IMR-90 (cell line): ENCODE measurements around the gene ANKRD65. TPM values are rescaled to one million over a fixed set of nuclear protein-coding genes. Genes with fewer than 3 reads are reported as not detected.
"Not testable (repeated sequence)": the region's sequence is repeated elsewhere in the genome, so short reads cannot be mapped to it uniquely, and the experiment has no call there.

Source experiments
- ATAC-seq: fragments of 200-7000 bp; cut with Tn5 transposase; 2 replicates; pipeline ENCODE4 v1.9.1; 2020; ENCODE audit warnings: low read depth, mild to moderate bottlenecking, moderate library complexity
- BruUV-seq: library from RNA; stranded (reverse); fragments of 400-500 nt; replicated peaks from 2 replicates; lab custom pipeline; 2021; lab: Mats Ljungman, UMichigan
- CTCF ChIA-PET: fragments of 300-600 bp; formaldehyde crosslinking; extraction: SDS; loops from one replicate; lab custom pipeline; 2021; ENCODE audit warnings: antibody characterized with exemption; lab: Yijun Ruan, JAX
- POLR2A ChIA-PET: fragments of 300-600 bp; sonication (Branson Sonifier 250); formaldehyde crosslinking; loops from one replicate; lab custom pipeline; 2022; ENCODE audit warnings: antibody characterized with exemption; ENCODE audit not compliant: unreplicated experiment; lab: Charles Lee
- DNase-seq: peaks from one replicate; pipeline ENCODE4 v3.0.0; 2013
- H2AFZ ChIP-seq: replicated peaks from 2 replicates; pipeline ENCODE3; 2013; ENCODE audit warnings: low read length, mild to moderate bottlenecking; ENCODE audit not compliant: poor library complexity
- H2AK5ac ChIP-seq: 2 replicates; pipeline ENCODE4 v1.6.1; 2013; ENCODE audit warnings: low read depth, low read length, inconsistent platforms
- H2AK9ac ChIP-seq: replicated peaks from 2 replicates; pipeline ENCODE3; 2013; ENCODE audit warnings: mild to moderate bottlenecking, low read depth, low read length, moderate library complexity; ENCODE audit not compliant: poor library complexity
- H2BK120ac ChIP-seq: 2 replicates; pipeline ENCODE4 v1.6.1; 2013; ENCODE audit warnings: low read depth, low read length, inconsistent platforms
- H2BK15ac ChIP-seq: 3 replicates; pipeline ENCODE4 v1.6.1; 2013; ENCODE audit warnings: low read depth, low read length, inconsistent platforms
- H2BK20ac ChIP-seq: 2 replicates; pipeline ENCODE4 v1.6.1; 2013; ENCODE audit warnings: low read depth, mild to moderate bottlenecking, inconsistent platforms, low read length, moderate library complexity
- H2BK5ac ChIP-seq: 2 replicates; pipeline ENCODE4 v1.6.1; 2013; ENCODE audit warnings: mild to moderate bottlenecking, low read depth, low read length, inconsistent platforms; ENCODE audit not compliant: poor library complexity, severe bottlenecking
- H3K14ac ChIP-seq: replicated peaks from 2 replicates; pipeline ENCODE4 v1.6.1; 2013; ENCODE audit warnings: low read depth, low read length, inconsistent platforms
- H3K18ac ChIP-seq: 2 replicates; pipeline ENCODE4 v1.6.1; 2013; ENCODE audit warnings: low read depth, low read length, control low read depth
- H3K23ac ChIP-seq: 2 replicates; pipeline ENCODE4 v1.6.1; 2013; ENCODE audit warnings: low read depth, low read length, inconsistent platforms
- H3K27ac ChIP-seq: 2 replicates; pipeline ENCODE4 v1.5.1; 2013; ENCODE audit warnings: mild to moderate bottlenecking, control low read depth, low read length; ENCODE audit not compliant: insufficient read depth
- H3K27me3 ChIP-seq: 2 replicates; pipeline ENCODE4 v1.6.1; 2013; ENCODE audit warnings: low read length; ENCODE audit not compliant: control insufficient read depth, insufficient read depth
- H3K36me3 ChIP-seq: 2 replicates; pipeline ENCODE4 v1.6.1; 2013; ENCODE audit warnings: low read length, mixed read lengths; ENCODE audit not compliant: control insufficient read depth, insufficient read depth
- H3K4ac ChIP-seq: 2 replicates; pipeline ENCODE4 v1.6.1; 2013; ENCODE audit warnings: low read depth, low read length, inconsistent platforms
- H3K4me1 ChIP-seq: 2 replicates; pipeline ENCODE4 v1.6.1; 2013; ENCODE audit warnings: low read length, mixed read lengths; ENCODE audit not compliant: control insufficient read depth, insufficient read depth
- H3K4me2 ChIP-seq: 2 replicates; pipeline ENCODE4 v1.6.1; 2013; ENCODE audit warnings: low read depth, mild to moderate bottlenecking, control low read depth, low read length, moderate library complexity
- H3K4me3 ChIP-seq: 2 replicates; pipeline ENCODE4 v1.5.1; 2013; ENCODE audit warnings: low read depth, mild to moderate bottlenecking, control low read depth, low read length, moderate library complexity; ENCODE audit not compliant: insufficient read depth
- H3K56ac ChIP-seq: 2 replicates; pipeline ENCODE4 v1.6.1; 2013; ENCODE audit warnings: low read length, inconsistent platforms; ENCODE audit not compliant: insufficient read depth; ENCODE audit errors: extremely low read depth
- H3K79me1 ChIP-seq, 2 experiments: 2 replicates each; pipeline ENCODE4 v1.6.1; 2013; ENCODE audit warnings: low read length in 2 of 2, inconsistent platforms in 1 of 2, low read depth in 1 of 2
- H3K9ac ChIP-seq: 2 replicates; pipeline ENCODE4 v1.6.1; 2013; ENCODE audit warnings: low read depth, low read length, control low read depth
- H3K9me1 ChIP-seq: 2 replicates; pipeline ENCODE4 v1.6.1; 2013; ENCODE audit warnings: low read length, inconsistent platforms; ENCODE audit not compliant: insufficient read depth
- H3K9me3 ChIP-seq: 2 replicates; pipeline ENCODE4 v1.6.1; 2013; ENCODE audit warnings: low read length; ENCODE audit not compliant: control insufficient read depth, insufficient read depth
- H4K20me1 ChIP-seq: 2 replicates; pipeline ENCODE4 v1.6.1; 2013; ENCODE audit warnings: low read length, inconsistent platforms; ENCODE audit not compliant: insufficient read depth
- H4K5ac ChIP-seq: 2 replicates; pipeline ENCODE4 v1.6.1; 2013; ENCODE audit warnings: mild to moderate bottlenecking, low read depth, low read length, control low read depth
- H4K8ac ChIP-seq, 2 experiments: 2 replicates each; pipeline ENCODE4 v1.6.1; 2013; ENCODE audit warnings: low read depth in 2 of 2, low read length in 2 of 2, control low read depth in 1 of 2, inconsistent platforms in 1 of 2
- H4K91ac ChIP-seq: 2 replicates; pipeline ENCODE4 v1.6.1; 2013; ENCODE audit warnings: low read depth, low read length, inconsistent platforms; ENCODE audit not compliant: insufficient read depth
- WGBS, 2 experiments: methylation state at CpG; one replicate each; pipeline versions ENCODE4 v1.1.5 to v1.1.7; 2013; ENCODE audit warnings: missing lambda C conversion rate in 2 of 2; ENCODE audit not compliant: insufficient read length in 1 of 2; ENCODE audit errors: extremely low coverage in 2 of 2; 5-methylcytosine and 5-hydroxymethylcytosine counted together
- dilution Hi-C: fragments of 300-500 bp; cut with HindIII; formaldehyde crosslinking; loops from one replicate; pipeline ENCODE4 v1.14.3; 2018; ENCODE audit warnings: low sequenced_read_pairs; ENCODE audit not compliant: unreplicated experiment
- in situ Hi-C: fragments of 300-500 bp; cut with MboI; formaldehyde crosslinking; loops from 3 replicates; pipeline ENCODE4 v1.14.3; 2019; ENCODE audit warnings: low sequenced_read_pairs, inconsistent platforms, mixed read lengths
- intact Hi-C: fragments of 100-400 bp; cut with micrococcal nuclease; formaldehyde crosslinking; loops from 2 replicates; pipeline ENCODE4 v1.10.0; 2022
- polyA plus RNA-seq, 3 experiments: library from polyadenylated mRNA; depleted of rRNA; stranded (reverse); fragments of >200 nt; gene quantifications; 2 replicates each; pipeline ENCODE4 v1.2.3, GENCODE V29; 2012; ENCODE audit warnings: low replicate concordance in 1 of 3
- total RNA-seq: library from RNA; depleted of rRNA; stranded (reverse); fragments of >200 nt; gene quantifications from 2 replicates; pipeline ENCODE4 v1.2.3, GENCODE V29; 2012

ANKRD65 gene
- total and polyA plus RNA-seq, 2 of the 4 experiments (the other 2 are of a cell fraction) = 0.09 TPM; not detected in 1

DNA sequence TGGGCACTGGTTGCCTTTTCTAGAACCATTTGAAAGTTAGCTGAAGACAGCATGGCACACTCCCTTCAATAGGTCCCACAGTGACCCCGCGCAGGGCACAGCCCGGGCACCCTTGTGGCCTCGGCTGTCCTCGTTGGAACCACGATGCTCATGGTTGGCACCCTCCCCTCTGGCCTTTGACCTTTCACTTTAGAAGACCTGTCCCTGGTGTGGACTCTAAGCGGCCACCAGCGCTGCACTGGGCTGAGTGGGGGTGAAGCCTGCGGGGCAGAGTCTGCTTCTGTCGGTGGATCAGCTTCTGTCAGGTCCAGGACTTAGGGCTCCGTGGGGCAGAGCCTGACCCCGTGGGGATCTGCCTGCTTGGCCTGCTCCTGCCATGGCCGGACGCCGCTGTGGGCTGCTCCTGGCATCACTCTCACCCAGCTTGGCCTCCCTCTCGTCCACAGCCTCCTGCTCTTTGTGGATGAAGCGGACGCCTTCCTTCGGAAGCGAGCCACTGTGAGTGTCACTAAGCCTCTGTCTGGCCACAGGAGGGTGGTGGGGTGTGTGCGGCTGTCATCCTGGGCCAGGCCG is 35.7 kb upstream of the ANKRD65 start:
- dilution Hi-C loops, H2BK120ac ChIP-seq, H3K27ac ChIP-seq, H3K4me1 ChIP-seq, H2BK15ac ChIP-seq, intact Hi-C loops, H2AK9ac ChIP-seq, H2BK20ac ChIP-seq, H4K91ac ChIP-seq, H2BK5ac ChIP-seq, H3K4ac ChIP-seq, H3K36me3 ChIP-seq, ATAC-seq, H3K27me3 ChIP-seq, H4K20me1 ChIP-seq, H3K4me2 ChIP-seq, BruUV-seq, POLR2A ChIA-PET, H3K56ac ChIP-seq, H3K9me3 ChIP-seq, H3K14ac ChIP-seq, H3K79me1 ChIP-seq, H2AFZ ChIP-seq, H4K5ac ChIP-seq, H2AK5ac ChIP-seq, in situ Hi-C loops, H3K9ac ChIP-seq, DNase-seq, H3K4me3 ChIP-seq, H3K9me1 ChIP-seq, H3K23ac ChIP-seq, H3K18ac ChIP-seq, H4K8ac ChIP-seq: not testable (repeated sequence)
- CTCF ChIA-PET = interaction anchor here (1.2 kb wide), 1 partner anchor 9 kb away, joined by 4 read pairs; no protein-coding TSS in a partner anchor
- 70% methylated on average over 3 of the region's 22 CpGs; no CpG with 5 or more reads in 1 of the 2 experiments for WGBS, 2 experiments

- H3K79me1 ChIP-seq, H3K4ac ChIP-seq, H2BK20ac ChIP-seq, H4K20me1 ChIP-seq, H3K56ac ChIP-seq, H3K14ac ChIP-seq, CTCF ChIA-PET, H3K9ac ChIP-seq, H3K36me3 ChIP-seq, intact Hi-C loops, H3K9me1 ChIP-seq, H4K8ac ChIP-seq, H2BK5ac ChIP-seq, H3K4me2 ChIP-seq, H2BK120ac ChIP-seq, H2AFZ ChIP-seq, H3K18ac ChIP-seq, H3K27me3 ChIP-seq, H2AK9ac ChIP-seq, ATAC-seq, dilution Hi-C loops, in situ Hi-C loops, H3K23ac ChIP-seq, H3K27ac ChIP-seq, H2AK5ac ChIP-seq, H4K91ac ChIP-seq, BruUV-seq, H4K5ac ChIP-seq, H3K4me1 ChIP-seq, H3K4me3 ChIP-seq, H3K9me3 ChIP-seq, H2BK15ac ChIP-seq, DNase-seq, POLR2A ChIA-PET: not testable (repeated sequence)
- no CpG with 5 or more reads among the region's 15 CpGs for WGBS, 2 experiments
Observed at GRCh38 chr1:1455934-1456333, 34.9 kb upstream of the ANKRD65 start.
